Sigmoid colon (tissue), 3 donors: ENCODE measurements around the gene TSEN2.

Experiments
- CTCF ChIP-seq, 4 experiments: fragments of 450-650 bp in 3 of 4; fragments of 200-600 bp in 1 of 4; IDR thresholded peaks; one replicate each; pipeline ENCODE4 v1.5.1; 2016 to 2019; ENCODE audit warnings: antibody characterized with exemption in 4 of 4, mild to moderate bottlenecking in 3 of 4, moderate library complexity in 2 of 4
- POLR2A ChIP-seq, 2 donors: fragments of 450-650 bp; IDR thresholded peaks; one replicate each; pipeline ENCODE4 v1.6.1; 2016; ENCODE audit warnings: antibody characterized with exemption in 2 of 2, mild to moderate bottlenecking in 2 of 2, moderate library complexity in 2 of 2

- TF ChIP-seq CTCF (IDR thresholded peaks at IDR 0.05) (no peak), POLR2A (IDR thresholded peaks at IDR 0.05) (no peak)
These were observed 95.6 kb downstream of the TSEN2 start for GRCh38 chr3:12579905-12580304.
